ENCODE data around the gene SOCS3. TPM values are rescaled to one million over a fixed set of nuclear protein-coding genes. Genes with fewer than 3 reads are reported as not detected.

The SOCS3 gene
- total RNA-seq, 2 experiments from 2014 or later, result not detected

DNA sequence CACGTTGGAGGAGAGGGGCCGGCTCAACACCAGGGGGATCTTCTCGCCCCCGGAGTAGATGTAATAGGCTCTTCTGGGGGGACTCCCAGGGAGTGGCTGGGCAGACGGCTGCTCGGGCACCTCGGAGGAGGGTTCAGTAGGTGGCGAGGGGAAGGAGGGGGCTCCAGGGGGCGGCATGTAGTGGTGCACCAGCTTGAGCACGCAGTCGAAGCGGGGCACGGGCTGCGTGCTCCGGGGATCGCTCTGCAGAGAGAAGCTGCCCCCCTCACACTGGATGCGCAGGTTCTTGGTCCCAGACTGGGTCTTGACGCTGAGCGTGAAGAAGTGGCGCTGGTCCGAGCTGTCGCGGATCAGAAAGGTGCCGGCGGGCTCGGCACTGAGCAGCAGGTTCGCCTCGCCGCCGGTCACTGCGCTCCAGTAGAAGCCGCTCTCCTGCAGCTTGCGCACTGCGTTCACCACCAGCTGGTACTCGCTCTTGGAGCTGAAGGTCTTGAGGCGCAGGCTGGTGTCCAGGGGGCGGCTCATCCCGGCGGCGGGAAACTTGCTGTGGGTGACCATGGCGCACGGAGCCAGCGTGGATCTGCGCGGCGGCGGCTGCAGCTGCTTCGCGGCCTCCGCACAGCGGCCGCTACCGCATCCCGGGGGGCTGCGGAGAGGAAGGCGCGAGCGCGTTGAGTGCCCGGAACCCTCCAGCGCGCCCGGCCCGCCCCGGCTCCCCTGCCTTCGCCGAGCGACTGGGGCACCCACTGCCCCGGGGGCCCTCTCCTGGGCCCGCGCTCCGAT, 1.1 kb downstream of the SOCS3 start:
- Histone ChIP-seq H3K9me3 (ENCODE audit: low read length) (no peaks in the 10 kb centered on the region), H4K20me1 (ENCODE audit: insufficient read depth, low read length) (no peaks in the 10 kb centered on the region), H3K4me3 (ENCODE audit: low read depth, low read length, poor library complexity, severe bottlenecking) (no peak overlapping the region), H3K27ac (ENCODE audit: low read depth, low read length, poor library complexity, severe bottlenecking) (no peak overlapping the region), H2AFZ (ENCODE audit: low read length) (no peak overlapping the region), H3K79me2 (ENCODE audit: insufficient read depth, low read depth, low read length) (no peaks in the 10 kb centered on the region), H3K36me3 (ENCODE audit: insufficient read depth, low read length) (no peaks in the 10 kb centered on the region), H3K4me1 (ENCODE audit: insufficient read depth, low read length, poor library complexity, severe bottlenecking) (peaks cover 28% of the 10 kb centered on the region), H3K4me2 (ENCODE audit: low read length) (no peak overlapping the region), H3K9me2 (ENCODE audit: insufficient read depth, low read length) (no peaks in the 10 kb centered on the region)
- TF ChIP-seq CTCF (conservative IDR thresholded peaks at IDR 0.05; ENCODE audit: low read length) (no peak), EZH2phosphoT487 (IDR thresholded peaks at IDR 0.05; ENCODE audit: borderline replicate concordance, low read depth, low read length) (no peak)
- BruUV-seq (replicated peaks), result no TSS peak
- intact Hi-C loops (cut with micrococcal nuclease; ENCODE audit: unreplicated experiment), result no loop called here
- POLR2A ChIA-PET, result no interaction called here
- CTCF ChIA-PET (ENCODE audit: unreplicated experiment), result no interaction called here
- no peak for DNase-seq (ENCODE audit: low spot score)

- H3K36me3 ChIP-seq (ENCODE audit: insufficient read depth, low read length), result no peaks in the 10 kb centered on the region
- no peak overlapping the region for H3K27ac ChIP-seq (ENCODE audit: low read depth, low read length, poor library complexity, severe bottlenecking)
- DNase-seq (ENCODE audit: low spot score), result no peak
- peaks cover 32% of the 10 kb centered on the region for H3K4me1 ChIP-seq (ENCODE audit: insufficient read depth, low read length, poor library complexity, severe bottlenecking)
- H3K4me2 ChIP-seq (ENCODE audit: low read length), result no peak overlapping the region
- H3K9me3 ChIP-seq (ENCODE audit: low read length), result no peaks in the 10 kb centered on the region
- CTCF ChIA-PET (ENCODE audit: unreplicated experiment), result no interaction called here
- H3K9me2 ChIP-seq (ENCODE audit: insufficient read depth, low read length), result no peaks in the 10 kb centered on the region
- no peaks in the 10 kb centered on the region for H3K79me2 ChIP-seq (ENCODE audit: insufficient read depth, low read depth, low read length)
- TF ChIP-seq CTCF (conservative IDR thresholded peaks at IDR 0.05; ENCODE audit: low read length) (no peak), EZH2phosphoT487 (IDR thresholded peaks at IDR 0.05; ENCODE audit: borderline replicate concordance, low read depth, low read length) (no peak)
- POLR2A ChIA-PET, result no interaction called here
- H3K4me3 ChIP-seq (ENCODE audit: low read depth, low read length, poor library complexity, severe bottlenecking), result no peak overlapping the region
- H4K20me1 ChIP-seq (ENCODE audit: insufficient read depth, low read length), result no peaks in the 10 kb centered on the region
- H2AFZ ChIP-seq (ENCODE audit: low read length), result no peak overlapping the region
- intact Hi-C loops (cut with micrococcal nuclease; ENCODE audit: unreplicated experiment), result no loop called here
- no TSS peak for BruUV-seq (replicated peaks)
Observed at GRCh38 chr17:78357672-78358537, 2.0 kb downstream of the SOCS3 start.

All from OCI-LY7 (cell line).